ENCODE measurements around the gene POLD3.

POLD3 gene

GRCh38 chr11:74691755-74692154 lies 99.4 kb downstream of the POLD3 start:
- DNase-seq (ENCODE audit: low spot score) = no peak
